ENCODE measurements around the gene ZNF639.
"Not testable (repeated sequence)": the region's sequence is repeated elsewhere in the genome, so short reads cannot be mapped to it uniquely, and the experiment has no call there.

Gene ZNF639

GRCh38 chr3:179302111-179302510, 20.7 kb upstream of the ZNF639 start:
- H3K27me3 ChIP-seq (ENCODE audit: insufficient read depth, poor library complexity, severe bottlenecking) = no peaks in the 10 kb centered on the region
- H3K27ac ChIP-seq (replicated peaks) = no peak overlapping the region
- no peak overlapping the region for H3K4me3 ChIP-seq (replicated peaks; ENCODE audit: insufficient read depth, low read length)
- TF ChIP-seq, protein P1, sequence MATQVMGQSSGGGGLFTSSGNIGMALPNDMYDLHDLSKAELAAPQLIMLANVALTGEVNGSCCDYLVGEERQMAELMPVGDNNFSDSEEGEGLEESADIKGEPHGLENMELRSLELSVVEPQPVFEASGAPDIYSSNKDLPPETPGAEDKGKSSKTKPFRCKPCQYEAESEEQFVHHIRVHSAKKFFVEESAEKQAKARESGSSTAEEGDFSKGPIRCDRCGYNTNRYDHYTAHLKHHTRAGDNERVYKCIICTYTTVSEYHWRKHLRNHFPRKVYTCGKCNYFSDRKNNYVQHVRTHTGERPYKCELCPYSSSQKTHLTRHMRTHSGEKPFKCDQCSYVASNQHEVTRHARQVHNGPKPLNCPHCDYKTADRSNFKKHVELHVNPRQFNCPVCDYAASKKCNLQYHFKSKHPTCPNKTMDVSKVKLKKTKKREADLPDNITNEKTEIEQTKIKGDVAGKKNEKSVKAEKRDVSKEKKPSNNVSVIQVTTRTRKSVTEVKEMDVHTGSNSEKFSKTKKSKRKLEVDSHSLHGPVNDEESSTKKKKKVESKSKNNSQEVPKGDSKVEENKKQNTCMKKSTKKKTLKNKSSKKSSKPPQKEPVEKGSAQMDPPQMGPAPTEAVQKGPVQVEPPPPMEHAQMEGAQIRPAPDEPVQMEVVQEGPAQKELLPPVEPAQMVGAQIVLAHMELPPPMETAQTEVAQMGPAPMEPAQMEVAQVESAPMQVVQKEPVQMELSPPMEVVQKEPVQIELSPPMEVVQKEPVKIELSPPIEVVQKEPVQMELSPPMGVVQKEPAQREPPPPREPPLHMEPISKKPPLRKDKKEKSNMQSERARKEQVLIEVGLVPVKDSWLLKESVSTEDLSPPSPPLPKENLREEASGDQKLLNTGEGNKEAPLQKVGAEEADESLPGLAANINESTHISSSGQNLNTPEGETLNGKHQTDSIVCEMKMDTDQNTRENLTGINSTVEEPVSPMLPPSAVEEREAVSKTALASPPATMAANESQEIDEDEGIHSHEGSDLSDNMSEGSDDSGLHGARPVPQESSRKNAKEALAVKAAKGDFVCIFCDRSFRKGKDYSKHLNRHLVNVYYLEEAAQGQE (IDR thresholded peaks at IDR 0.05; ENCODE audit: insufficient replicate concordance, low read depth) = no peak
- TF ChIP-seq GABPA (IDR thresholded peaks at IDR 0.05; ENCODE audit: low read depth) (no peak), CTCF (IDR thresholded peaks at IDR 0.05; ENCODE audit: insufficient read depth, low read length) (no peak), POLR2AphosphoS5 (IDR thresholded peaks at IDR 0.05; ENCODE audit: low read depth) (no peak), SPI1 (IDR thresholded peaks at IDR 0.05; ENCODE audit: borderline replicate concordance, low read depth) (no peak)
- no peak for DNase-seq (ENCODE audit: low read depth in 1 of 2, low spot score in 1 of 2)

DNA sequence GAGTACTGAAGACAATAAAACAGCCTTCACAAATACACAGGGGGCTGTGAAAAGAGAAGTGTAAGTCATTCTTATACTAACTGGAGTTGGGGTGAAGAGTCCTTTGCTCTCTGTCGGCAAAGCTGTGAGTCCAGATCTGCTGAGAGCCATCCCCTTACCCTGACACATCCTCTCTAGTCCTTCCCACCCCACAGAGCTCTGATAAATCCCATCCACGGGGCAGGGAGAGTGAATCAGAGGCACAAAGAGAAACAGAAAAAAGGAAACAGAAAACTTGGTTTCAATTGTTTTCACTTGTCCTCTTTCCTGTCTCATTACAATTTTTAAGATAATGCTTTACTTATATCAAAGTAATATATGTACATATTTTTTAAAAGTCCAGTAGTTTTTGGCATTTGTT, 18.2 kb upstream of the ZNF639 start:
- no peak overlapping the region for H3K4me3 ChIP-seq (replicated peaks; ENCODE audit: insufficient read depth, low read length)
- DNase-seq (ENCODE audit: low read depth in 1 of 2, low spot score in 1 of 2) = no peak
- TF ChIP-seq CTCF (IDR thresholded peaks at IDR 0.05; ENCODE audit: insufficient read depth, low read length) (no peak), POLR2AphosphoS5 (IDR thresholded peaks at IDR 0.05; ENCODE audit: low read depth) (no peak), GABPA (IDR thresholded peaks at IDR 0.05; ENCODE audit: low read depth) (no peak), SPI1 (IDR thresholded peaks at IDR 0.05; ENCODE audit: borderline replicate concordance, low read depth) (no peak)
- TF ChIP-seq, protein P1 (IDR thresholded peaks at IDR 0.05; ENCODE audit: insufficient replicate concordance, low read depth) = no peak
- no peak overlapping the region for H3K27ac ChIP-seq (replicated peaks)
- H3K27me3 ChIP-seq (ENCODE audit: insufficient read depth, poor library complexity, severe bottlenecking) = no peaks in the 10 kb centered on the region

- H3K4me3 ChIP-seq (replicated peaks; ENCODE audit: insufficient read depth, low read length); H3K27ac ChIP-seq (replicated peaks); H3K27me3 ChIP-seq (ENCODE audit: insufficient read depth, poor library complexity, severe bottlenecking); DNase-seq (ENCODE audit: low read depth in 1 of 2, low spot score in 1 of 2): not testable (repeated sequence)
These were observed 15.5 kb upstream of the ZNF639 start for GRCh38 chr3:179307362-179307761.

DNA sequence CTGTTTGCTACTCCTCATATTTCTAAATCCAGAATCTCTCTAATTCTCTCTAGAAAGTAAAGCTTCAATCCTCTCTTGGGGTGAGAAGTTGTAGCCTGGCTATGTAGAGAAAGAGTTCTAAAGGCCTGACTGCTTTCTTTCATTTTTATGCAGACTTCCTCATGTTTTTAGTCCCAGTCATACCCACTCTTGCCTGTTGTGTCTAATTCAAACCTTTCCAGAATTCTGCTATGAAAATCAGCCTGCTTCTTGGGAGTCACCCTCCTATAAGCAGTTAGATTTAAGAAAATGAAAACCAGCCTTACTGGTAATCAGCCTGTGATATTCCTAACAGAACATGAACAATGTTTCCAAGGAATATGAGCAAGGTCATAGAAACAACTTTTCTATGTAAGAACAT, 14.8 kb upstream of the ZNF639 start:
- DNase-seq (ENCODE audit: low read depth in 1 of 2, low spot score in 1 of 2) = no peak
- H3K27me3 ChIP-seq (ENCODE audit: insufficient read depth, poor library complexity, severe bottlenecking) = no peaks in the 10 kb centered on the region
- no peak overlapping the region for H3K4me3 ChIP-seq (replicated peaks; ENCODE audit: insufficient read depth, low read length)
- H3K27ac ChIP-seq (replicated peaks) = no peak overlapping the region
- TF ChIP-seq CTCF (IDR thresholded peaks at IDR 0.05; ENCODE audit: insufficient read depth, low read length) = no peak
- no peak for TF ChIP-seq GABPA (IDR thresholded peaks at IDR 0.05; ENCODE audit: low read depth)
- no peak for TF ChIP-seq SPI1 (IDR thresholded peaks at IDR 0.05; ENCODE audit: borderline replicate concordance, low read depth)
- TF ChIP-seq, protein P1 (IDR thresholded peaks at IDR 0.05; ENCODE audit: insufficient replicate concordance, low read depth) = no peak
- TF ChIP-seq POLR2AphosphoS5 (IDR thresholded peaks at IDR 0.05; ENCODE audit: low read depth) = no peak

All from HL-60 (cell line).